HCT116 (cell line): Measurements from ENCODE around the gene FN3KRP. TPM values are rescaled to one million over a fixed set of nuclear protein-coding genes. Genes with fewer than 3 reads are reported as not detected.

ENCODE experiments used
- ATAC-seq: fragments of 200-7000 bp; cut with Tn5 transposase; 2 replicates; pipeline ENCODE4 v1.9.1; 2020; ENCODE audit warnings: mild to moderate bottlenecking, moderate library complexity
- BruUV-seq: library from RNA; stranded (reverse); fragments of 400-500 nt; replicated peaks from 2 replicates; lab custom pipeline; 2021; lab: Mats Ljungman, UMichigan
- CTCF ChIA-PET: fragments of 300-600 bp; sonication (Branson Sonifier 250); formaldehyde crosslinking; loops from one replicate; lab custom pipeline; 2021; ENCODE audit warnings: antibody characterized with exemption; lab: Charles Lee
- POLR2A ChIA-PET: fragments of 300-600, 350-600 bp; sonication (Branson Sonifier 250); formaldehyde crosslinking; loops from one replicate; lab custom pipeline; 2021; ENCODE audit warnings: antibody characterized with exemption; lab: Charles Lee
- RAD21 ChIA-PET, 2 experiments: fragments of 300-600 bp; sonication (Branson Sonifier 250); formaldehyde crosslinking; loops; one replicate each; lab custom pipeline; 2023; ENCODE audit warnings: low total read pairs in 2 of 2; ENCODE audit not compliant: uncharacterized antibody in 2 of 2, unreplicated experiment in 2 of 2, low non-redundant PET in 1 of 2; lab: Charles Lee
- DNase-seq: peaks from one replicate; pipeline ENCODE4 v3.0.0-alpha.2; 2010; ENCODE audit warnings: low read depth, low spot score
- H2AFZ ChIP-seq: fragments of 200-600 bp; shearing (Covaris generic), sonication (generic); 2 replicates; pipeline ENCODE4 v1.6.1; 2017; ENCODE audit warnings: low read depth, mixed run types, mixed read lengths, antibody characterized with exemption, low read length; ENCODE audit not compliant: poor library complexity, severe bottlenecking
- H3K27ac ChIP-seq: 2 replicates; pipeline ENCODE4 v1.5.1; 2012; ENCODE audit warnings: low read depth, low read length
- H3K27me3 ChIP-seq: fragments of 200-600 bp; sonication (generic); 2 replicates; pipeline ENCODE4 v1.6.1; 2016; ENCODE audit warnings: mixed run types, low read length, mixed read lengths; ENCODE audit not compliant: insufficient read depth
- H3K36me3 ChIP-seq, 2 experiments: fragments of 200-500 bp in 1 of 2; fragments of 200-600 bp in 1 of 2; sonication (Bioruptor generic) in 1 of 2; sonication (generic) in 1 of 2; 2 replicates each; pipeline versions ENCODE4 v1.5.1 to v1.6.1; 2014 to 2016; ENCODE audit warnings: low read length in 2 of 2, inconsistent platforms in 1 of 2, mixed read lengths in 1 of 2, mixed run types in 1 of 2; ENCODE audit not compliant: insufficient read depth in 2 of 2, control insufficient read depth in 1 of 2
- H3K4me1 ChIP-seq, 2 experiments: fragments of 200-600 bp in 1 of 2; sonication (generic) in 1 of 2; 2 replicates each; pipeline versions ENCODE4 v1.5.1 to v1.6.1; 2012 to 2017; ENCODE audit warnings: low read length in 2 of 2, inconsistent platforms in 1 of 2, mild to moderate bottlenecking in 1 of 2, mixed read lengths in 1 of 2, mixed run types in 1 of 2, moderate library complexity in 1 of 2; ENCODE audit not compliant: insufficient read depth in 2 of 2, control insufficient read depth in 1 of 2
- H3K4me2 ChIP-seq: fragments of 200-600 bp; sonication (generic); 2 replicates; pipeline ENCODE4 v1.6.1; 2017; ENCODE audit warnings: mixed run types, low read length, mixed read lengths
- H3K4me3 ChIP-seq, 2 experiments: fragments of 200-600 bp in 1 of 2; sonication (generic) in 1 of 2; replicated peaks in 1 of 2; 2 replicates each; pipeline ENCODE4 v1.5.1; 2011 to 2016; ENCODE audit warnings: low read length in 2 of 2, control low read depth in 1 of 2, low read depth in 1 of 2, mild to moderate bottlenecking in 1 of 2, mixed read lengths in 1 of 2, mixed run types in 1 of 2
- H3K79me2 ChIP-seq: fragments of 200-600 bp; sonication (generic); 2 replicates; pipeline ENCODE4 v1.6.1; 2017; ENCODE audit warnings: mild to moderate bottlenecking, mixed run types, low read length, moderate library complexity, mixed read lengths; ENCODE audit not compliant: insufficient read depth
- H3K9ac ChIP-seq: fragments of 200-600 bp; sonication (generic); 2 replicates; pipeline ENCODE4 v1.6.1; 2016; ENCODE audit warnings: low read length, mixed read lengths
- H3K9me2 ChIP-seq: fragments of 200-600 bp; sonication (generic), shearing (Covaris generic); 2 replicates; pipeline ENCODE4 v1.6.1; 2017; ENCODE audit warnings: mixed run types, mild to moderate bottlenecking, moderate library complexity; ENCODE audit not compliant: insufficient read depth
- H3K9me3 ChIP-seq, 2 experiments: fragments of 200-500 bp in 1 of 2; fragments of 200-600 bp in 1 of 2; sonication (Bioruptor generic) in 1 of 2; sonication (generic) in 1 of 2; 2 replicates each; pipeline ENCODE4 v1.6.1; 2014 to 2017; ENCODE audit warnings: low read length in 2 of 2, mixed read lengths in 2 of 2, inconsistent platforms in 1 of 2, low read depth in 1 of 2, mild to moderate bottlenecking in 1 of 2, mixed run types in 1 of 2, moderate library complexity in 1 of 2; ENCODE audit not compliant: control insufficient read depth in 1 of 2, insufficient read depth in 1 of 2
- H4K20me1 ChIP-seq: fragments of 200-600 bp; sonication (generic), shearing (Covaris generic); 2 replicates; pipeline ENCODE4 v1.6.1; 2017; ENCODE audit warnings: mixed run types, mild to moderate bottlenecking, moderate library complexity; ENCODE audit not compliant: insufficient read depth
- ATF3 ChIP-seq: IDR thresholded peaks from 2 replicates; pipeline ENCODE4 v1.6.1; 2012
- EGR1 ChIP-seq: IDR thresholded peaks from 2 replicates; pipeline ENCODE4 v1.6.1; 2012; ENCODE audit warnings: low read depth
- FOSL1 ChIP-seq: IDR thresholded peaks from 2 replicates; pipeline ENCODE4 v1.6.1; 2012; ENCODE audit warnings: low read depth
- JUND ChIP-seq: IDR thresholded peaks from 2 replicates; pipeline ENCODE4 v1.6.1; 2012
- POLR2A ChIP-seq: IDR thresholded peaks from 2 replicates; pipeline ENCODE4 v1.7.0; 2011; ENCODE audit warnings: borderline replicate concordance; ENCODE audit not compliant: insufficient read depth, insufficient read length; ENCODE audit errors: extremely low read depth
- RAD21 ChIP-seq: IDR thresholded peaks from 2 replicates; pipeline ENCODE4 v1.6.1; 2012; ENCODE audit warnings: low read depth, mild to moderate bottlenecking
- REST ChIP-seq: IDR thresholded peaks from 2 replicates; pipeline ENCODE4 v1.6.1; 2012; ENCODE audit warnings: low read depth
- SRF ChIP-seq: IDR thresholded peaks from 2 replicates; pipeline ENCODE4 v1.6.1; 2012; ENCODE audit warnings: low read depth
- intact Hi-C: fragments of 100-400 bp; cut with micrococcal nuclease; formaldehyde crosslinking; loops from 2 replicates; pipeline ENCODE4 v1.10.0; 2022
- total RNA-seq: library from RNA; stranded (reverse); gene quantifications from one replicate; pipeline ENCODE4 v1.2.1, GENCODE V29; 2021; ENCODE audit not compliant: unreplicated experiment

FN3KRP gene
- total RNA-seq, 1 experiment from 2014 or later, result 35.2 TPM

DNA sequence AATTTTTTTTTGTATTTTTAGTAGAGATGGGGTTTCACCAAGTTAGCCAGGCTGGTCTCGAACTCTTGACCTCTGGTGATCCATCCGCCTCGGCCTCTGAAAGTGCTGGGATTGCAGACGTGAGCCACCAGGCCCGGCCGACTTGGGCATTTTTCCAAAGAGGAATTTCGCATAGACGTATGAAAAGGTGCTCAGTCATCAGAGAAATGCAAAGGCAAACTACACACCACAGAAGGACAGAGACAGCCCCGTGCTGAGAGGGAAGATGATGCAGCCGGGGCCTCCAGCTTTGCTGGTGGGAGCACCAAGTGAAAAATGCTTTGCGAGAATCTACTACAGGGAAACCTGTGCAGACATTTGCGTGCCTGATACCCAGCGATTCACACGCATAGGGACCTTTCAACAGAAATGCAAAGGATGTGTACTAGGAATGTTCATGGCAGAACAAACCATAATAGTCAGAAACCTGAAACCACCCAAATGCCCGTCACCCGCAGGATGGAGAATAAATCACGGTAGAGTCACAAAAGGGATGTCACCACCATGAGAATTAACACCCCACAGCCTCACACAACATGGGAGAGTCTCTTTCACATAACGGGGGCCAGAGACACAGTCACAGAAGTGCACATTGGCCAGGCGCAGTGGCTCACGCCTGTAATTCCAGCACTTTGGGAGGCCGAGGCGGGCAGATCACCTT is 23.2 kb upstream of the FN3KRP start:
- Histone ChIP-seq H3K9me2 (no peaks in the 10 kb centered on the region), H3K9me3 (peaks cover 16 to 24% of the 10 kb centered on the region in 2 experiments; a peak in 3 of 4 replicates), H3K4me3 (no peak overlapping the region), H3K79me2 (no peaks in the 10 kb centered on the region), H3K36me3 (no peaks in the 10 kb centered on the region), H3K4me2 (no peak overlapping the region), H3K9ac (no peak overlapping the region), H2AFZ (no peak overlapping the region), H3K4me1 (peaks cover 4 to 5% of the 10 kb centered on the region in 2 experiments; a peak in 2 of 4 replicates), H3K27me3 (no peaks in the 10 kb centered on the region), H3K27ac (no peak overlapping the region), H4K20me1 (no peaks in the 10 kb centered on the region)
- BruUV-seq, result no TSS peak
- intact Hi-C loops, result no loop called here
- ChIA-PET RAD21 (no interaction called here), CTCF (no interaction called here), POLR2A (no interaction called here)
- TF ChIP-seq RAD21 (no peak), SRF (no peak), FOSL1 (no peak)
- DNase-seq (no peak), ATAC-seq (no peak)

- H3K9me3 ChIP-seq, result peaks cover 16 to 24% of the 10 kb centered on the region in 2 experiments; a peak in 3 of 4 replicates
- no peak overlapping the region for H3K4me2 ChIP-seq
- TF ChIP-seq JUND (no peak), POLR2A (no peak), REST (no peak), RAD21 (no peak), EGR1 (no peak), ATF3 (no peak)
- H3K4me3 ChIP-seq, result no peak overlapping the region
- intact Hi-C loops, result no loop called here
- no peaks in the 10 kb centered on the region for H3K9me2 ChIP-seq
- H2AFZ ChIP-seq, result no peak overlapping the region
- TSS peak; percentile 41 for BruUV-seq
- ChIA-PET POLR2A (no interaction called here), CTCF (no interaction called here), RAD21 (no interaction called here)
- H4K20me1 ChIP-seq, result no peaks in the 10 kb centered on the region
- H3K79me2 ChIP-seq, result no peaks in the 10 kb centered on the region
- H3K9ac ChIP-seq, result no peak overlapping the region
- ATAC-seq (no peak), DNase-seq (no peak)
- H3K27ac ChIP-seq, result no peak overlapping the region
- H3K36me3 ChIP-seq, result no peaks in the 10 kb centered on the region
- no peaks in the 10 kb centered on the region for H3K27me3 ChIP-seq
- H3K4me1 ChIP-seq, result peaks cover 7 to 11% of the 10 kb centered on the region in 2 experiments; a peak in 2 of 4 replicates
These were observed 21.9 kb upstream of the FN3KRP start for GRCh38 chr17:82694647-82695046.
